IMR-90 (cell line): ENCODE data around the gene CLDN22.

Source experiments
- CHD1 ChIP-seq: IDR thresholded peaks from 2 replicates; pipeline ENCODE4 v1.6.1; 2012; ENCODE audit warnings: low read depth, low read length, improper control_type of control experiment
- CTCF ChIP-seq: conservative IDR thresholded peaks from 2 replicates; pipeline ENCODE4 v1.5.1; 2012; ENCODE audit warnings: mild to moderate bottlenecking, low read depth, low read length, improper control_type of control experiment
- FOS ChIP-seq: fragments of 150-350 bp; IDR thresholded peaks from 2 replicates; pipeline ENCODE4 v1.6.1; 2016; ENCODE audit warnings: low read depth, low read length
- MAFK ChIP-seq: IDR thresholded peaks from 2 replicates; pipeline ENCODE4 v1.6.1; 2012; ENCODE audit warnings: low read depth, low read length, improper control_type of control experiment
- POLR2A ChIP-seq: IDR thresholded peaks from 2 replicates; pipeline ENCODE4 v1.6.1; 2012; ENCODE audit warnings: mild to moderate bottlenecking, low read depth, low read length
- RCOR1 ChIP-seq: IDR thresholded peaks from 2 replicates; pipeline ENCODE4 v1.6.1; 2012; ENCODE audit warnings: mild to moderate bottlenecking, low read length, improper control_type of control experiment; ENCODE audit not compliant: insufficient replicate concordance
- SMC3 ChIP-seq: fragments of 150-350 bp; IDR thresholded peaks from 2 replicates; pipeline ENCODE4 v1.6.1; 2016; ENCODE audit warnings: low read depth, mild to moderate bottlenecking, antibody characterized with exemption, low read length, moderate library complexity
- USF2 ChIP-seq: fragments of 150-350 bp; IDR thresholded peaks from 2 replicates; pipeline ENCODE4 v1.6.1; 2017; ENCODE audit warnings: mild to moderate bottlenecking, antibody characterized with exemption, low read length, low read depth

GRCh38 chr4:183353557-183353956 is 33.5 kb upstream of the CLDN22 start:
- TF ChIP-seq CTCF (no peak), FOS (no peak), POLR2A (no peak), MAFK (no peak), CHD1 (no peak), USF2 (no peak), RCOR1 (no peak), SMC3 (no peak)
